ENCODE measurements around the gene NUDT8. TPM values are rescaled to one million over a fixed set of nuclear protein-coding genes. Genes with fewer than 3 reads are reported as not detected.
A peak's percentile ranks its signal among the peaks of the same experiment; 100 is the strongest.

The NUDT8 gene
- total and polyA plus RNA-seq, 9 of the 15 experiments (the other 6 are each of a cell fraction or from before 2014, with no cell fraction given) = 0.23 to 27.8 (median 5.0) TPM

GRCh38 chr11:67656278-67656922 lies 26.7 kb upstream of the NUDT8 start (continued):
- TF ChIP-seq ATF7 (IDR thresholded peaks at IDR 0.05) (no peak), HES1 (IDR thresholded peaks at IDR 0.05; ENCODE audit: low read depth) (peak; percentile 28; the same call in 1 of the 2 replicates), ZKSCAN1 (IDR thresholded peaks at IDR 0.05; ENCODE audit: low read depth, low read length) (no peak), SMARCC2 (IDR thresholded peaks at IDR 0.05; ENCODE audit: low read depth) (peak; percentile 56; the same call in 1 of the 2 replicates), MEIS2 (IDR thresholded peaks at IDR 0.05; ENCODE audit: partially characterized antibody) (peak; percentile 35), EZH2 (IDR thresholded peaks at IDR 0.05; ENCODE audit: borderline replicate concordance, low read depth, low read length) (no peak), GTF2F1 (IDR thresholded peaks at IDR 0.05; ENCODE audit: low read depth, low read length) (no peak), IFI16 (CRISPR knock-in tag; IDR thresholded peaks at IDR 0.05) (no peak), PPARD (CRISPR knock-in tag; IDR thresholded peaks at IDR 0.05) (no peak), OTX1 (CRISPR knock-in tag; IDR thresholded peaks at IDR 0.05) (no peak), ZBTB43 (CRISPR knock-in tag; IDR thresholded peaks at IDR 0.05) (no peak), MAFF (IDR thresholded peaks at IDR 0.05; ENCODE audit: low read length) (peak; percentile 56; the same call in 1 of the 2 replicates), DPF2 (IDR thresholded peaks at IDR 0.05) (peak; percentile 76), ZNF583 (CRISPR knock-in tag; IDR thresholded peaks at IDR 0.05) (no peak), EP400 (IDR thresholded peaks at IDR 0.05) (no peak), STAG1 (CRISPR knock-in tag; IDR thresholded peaks at IDR 0.05; ENCODE audit: borderline replicate concordance) (no peak), PTBP1 (IDR thresholded peaks at IDR 0.05; ENCODE audit: low read depth, low read length) (no peak), ZNF766 (CRISPR knock-in tag; conservative IDR thresholded peaks at IDR 0.05) (peak; percentile 41; the same call in 1 of the 2 replicates), TRIM25 (IDR thresholded peaks at IDR 0.05; ENCODE audit: borderline replicate concordance) (no peak), TFAP4 (CRISPR knock-in tag; IDR thresholded peaks at IDR 0.05; ENCODE audit: borderline replicate concordance) (peak; percentile 34; the same call in 1 of the 2 replicates), POU5F1 (IDR thresholded peaks at IDR 0.05; ENCODE audit: borderline replicate concordance, low read depth, low read length, partially characterized antibody) (no peak), MAFK (IDR thresholded peaks at IDR 0.05; ENCODE audit: low read length) (peak; percentile 26; the same call in 1 of the 2 replicates), CEBPG (CRISPR knock-in tag; IDR thresholded peaks at IDR 0.05) (no peak), CEBPG (tag; conservative IDR thresholded peaks at IDR 0.05 in 1 of 2, IDR thresholded peaks at IDR 0.05 in 1 of 2) (peak in 1 of 2 experiments; percentile 74; a peak in 2 of 4 replicates)

Measured in K562 (cell line).